HG02870 (cell line): ENCODE measurements around the gene LRRC52.

Experiments used
- ATAC-seq: cut with Tn5 transposase; IDR thresholded peaks from one replicate; pipeline ENCODE4 v1.9.1; 2021; ENCODE audit warnings: mild to moderate bottlenecking, moderate library complexity; ENCODE audit not compliant: unreplicated experiment

The LRRC52 gene

GRCh38 chr1:165537356-165538109 is 6.3 kb upstream of the LRRC52 start:
- ATAC-seq, result no peak

- ATAC-seq, result no peak
Measured at GRCh38 chr1:165539306-165539705, 4.5 kb upstream of the LRRC52 start.

GRCh38 chr1:165539908-165540307 is 3.9 kb upstream of the LRRC52 start:
- ATAC-seq, result no peak

GRCh38 chr1:165542015-165542631 is 1.7 kb upstream of the LRRC52 start:
- ATAC-seq, result no peak

- ATAC-seq, result no peak
Measured at GRCh38 chr1:165542647-165543046, 1.2 kb upstream of the LRRC52 start.

- ATAC-seq, result no peak
Measured at GRCh38 chr1:165544996-165545395, 1.2 kb downstream of the LRRC52 start.

GRCh38 chr1:165545974-165546373 is 2.2 kb downstream of the LRRC52 start:
- no peak for ATAC-seq

GRCh38 chr1:165549973-165550372 is 6.2 kb downstream of the LRRC52 start:
- no peak for ATAC-seq

GRCh38 chr1:165551469-165551868 is 7.7 kb downstream of the LRRC52 start:
- ATAC-seq, result no peak

GRCh38 chr1:165560883-165561656 is 17.3 kb downstream of the LRRC52 start:
- ATAC-seq, result no peak

GRCh38 chr1:165562571-165562970 is 18.8 kb downstream of the LRRC52 start:
- no peak for ATAC-seq

- ATAC-seq, result no peak
Measured at GRCh38 chr1:165563551-165563950, 19.8 kb downstream of the LRRC52 start.

GRCh38 chr1:165564561-165564960 is 20.8 kb downstream of the LRRC52 start:
- ATAC-seq, result no peak

GRCh38 chr1:165565751-165566490 is 22.1 kb downstream of the LRRC52 start:
- no peak for ATAC-seq

- ATAC-seq, result no peak
Measured at GRCh38 chr1:165570078-165570477, 26.3 kb downstream of the LRRC52 start.

GRCh38 chr1:165573787-165574186 is 30.0 kb downstream of the LRRC52 start:
- ATAC-seq, result no peak

- ATAC-seq, result no peak
Measured at GRCh38 chr1:165574295-165574694, 30.5 kb downstream of the LRRC52 start.

- no peak for ATAC-seq
Measured at GRCh38 chr1:165575468-165576099, 31.8 kb downstream of the LRRC52 start.

GRCh38 chr1:165576536-165576935 is 32.7 kb downstream of the LRRC52 start:
- ATAC-seq, result no peak

GRCh38 chr1:165577707-165578106 is 33.9 kb downstream of the LRRC52 start:
- no peak for ATAC-seq
